ENCODE data around the gene TIMM17B. TPM values are rescaled to one million over a fixed set of nuclear protein-coding genes. Genes with fewer than 3 reads are reported as not detected.

TIMM17B gene
- total and polyA plus RNA-seq, 2 of the 8 experiments (the other 6 are each of a cell fraction or from before 2014, with no cell fraction given) = 77.8 to 246 TPM

GRCh38 chrX:48933757-48934156 lies 36.2 kb upstream of the TIMM17B start:
- no peak overlapping the region for H2BK5ac ChIP-seq (ENCODE audit: low read depth, low read length)
- peaks cover 0 to 27% of the 10 kb centered on the region in 2 experiments; a peak in 2 of 4 replicates for H3K79me2 ChIP-seq (ENCODE audit: control insufficient read depth in 1 of 2, insufficient read depth in 2 of 2, low read length in 2 of 2)
- no peak for TF ChIP-seq CHD2 (IDR thresholded peaks at IDR 0.05; ENCODE audit: low read length)
- no peak for TF ChIP-seq TCF12 (IDR thresholded peaks at IDR 0.05; ENCODE audit: low read depth, low read length)
- TF ChIP-seq ATF2 (IDR thresholded peaks at IDR 0.05; ENCODE audit: low read length) = no peak
- TF ChIP-seq POU5F1 (IDR thresholded peaks at IDR 0.05; ENCODE audit: low read depth, low read length) = no peak
- no peak for TF ChIP-seq SIN3A (conservative IDR thresholded peaks at IDR 0.05 in 1 of 2, IDR thresholded peaks at IDR 0.05 in 1 of 2; ENCODE audit: low read depth in 1 of 2, low read length in 2 of 2)
- TF ChIP-seq BRCA1 (IDR thresholded peaks at IDR 0.05; ENCODE audit: low read depth, low read length) = no peak
- no peak for TF ChIP-seq POLR2AphosphoS5 (IDR thresholded peaks at IDR 0.05; ENCODE audit: low read depth, low read length)
- no peak for TF ChIP-seq SRF (IDR thresholded peaks at IDR 0.05; ENCODE audit: low read depth, low read length)
- TF ChIP-seq CTCF (IDR thresholded peaks at IDR 0.05; ENCODE audit: control extremely low read depth in 1 of 3, insufficient read depth in 1 of 3, low read depth in 1 of 3, low read length in 3 of 3) = no peak
- TF ChIP-seq YY1 (IDR thresholded peaks at IDR 0.05; ENCODE audit: low read depth, low read length) = no peak
- peaks cover 0 to 33% (median 11%) of the 10 kb centered on the region in 4 experiments; a peak in 6 of 8 replicates for H3K36me3 ChIP-seq (ENCODE audit: control insufficient read depth in 2 of 4, insufficient read depth in 4 of 4, low read length in 3 of 4)
- ChIA-PET CTCF (ENCODE audit: partially characterized antibody) (no interaction called here), POLR2A (ENCODE audit: partially characterized antibody) (interaction anchor here (21.5 kb wide), 1 partner anchor 19 kb away, joined by 572 read pairs; the partner anchor contains the start of genes PIM2 and SLC35A2)
- H2BK15ac ChIP-seq (ENCODE audit: low read length) = no peak overlapping the region
- 83% methylated on average over 2 of the region's 2 CpGs; no CpG with 5 or more reads in 1 of the 2 experiments for WGBS, 2 experiments (ENCODE audit: extremely low coverage in 1 of 2, insufficient coverage in 1 of 2, insufficient read length in 1 of 2, insufficient replicate concordance in 2 of 2, low coverage in 1 of 2, low lambda C conversion rate in 2 of 2, missing lambda C conversion rate in 1 of 2)
- no peak for DNase-seq (ENCODE audit: low read depth in 1 of 2, low spot score in 2 of 2)
- H2AFZ ChIP-seq (ENCODE audit: low read length) = no peak overlapping the region
- no peak overlapping the region for H3K56ac ChIP-seq (replicated peaks; ENCODE audit: insufficient read length, low read depth, low read length)
- no peak overlapping the region for H3K9ac ChIP-seq (replicated peaks in 1 of 4; ENCODE audit: extremely low read depth in 1 of 4, low read depth in 3 of 4, low read length in 3 of 4)
- no peaks in the 10 kb centered on the region for H3K9me3 ChIP-seq (ENCODE audit: insufficient read depth in 2 of 2, low read depth in 1 of 2, low read length in 1 of 2)
- no peak overlapping the region for H4K91ac ChIP-seq (replicated peaks; ENCODE audit: insufficient read length, low read length)
- no peak overlapping the region for H2BK20ac ChIP-seq (ENCODE audit: low read length)
- no peak overlapping the region for H4K5ac ChIP-seq (ENCODE audit: insufficient read length, low read depth, low read length)
- no peak overlapping the region for H4K8ac ChIP-seq (ENCODE audit: extremely low read depth, insufficient read depth, low read length)
- H3K4ac ChIP-seq (replicated peaks; ENCODE audit: insufficient read length, low read depth, low read length) = no peak overlapping the region
- FAIRE-seq = no peak
- H2AK5ac ChIP-seq (ENCODE audit: low read depth, low read length) = no peak overlapping the region
- no peak overlapping the region for H2BK12ac ChIP-seq (ENCODE audit: low read depth, low read length)
- H2BK120ac ChIP-seq (replicated peaks; ENCODE audit: low read depth, low read length) = no peak overlapping the region
- no peak overlapping the region for H3K27ac ChIP-seq (ENCODE audit: low read depth, low read length)
- no peaks in the 10 kb centered on the region for H3K27me3 ChIP-seq (replicated peaks in 1 of 4; ENCODE audit: control insufficient read depth in 3 of 4, extremely low read depth in 1 of 4, insufficient read depth in 3 of 4, low read length in 3 of 4)
- H3K23ac ChIP-seq (ENCODE audit: insufficient read length) = no peak overlapping the region
- H4K20me1 ChIP-seq (replicated peaks in 1 of 2; ENCODE audit: control insufficient read depth in 1 of 2, insufficient read depth in 2 of 2, low read length in 2 of 2) = no peaks in the 10 kb centered on the region
- no peak overlapping the region for H3K4me3 ChIP-seq (ENCODE audit: extremely low read depth in 1 of 4, insufficient read depth in 2 of 4, low read depth in 3 of 4, low read length in 4 of 4)
- no peak overlapping the region for H3K14ac ChIP-seq (ENCODE audit: insufficient read length)
- no peak overlapping the region for H3K4me2 ChIP-seq (ENCODE audit: insufficient read depth in 1 of 2, low read depth in 2 of 2, low read length in 2 of 2)
- H3K18ac ChIP-seq (ENCODE audit: extremely low read depth, low read length) = no peak overlapping the region
- H3K79me1 ChIP-seq (ENCODE audit: low read depth, low read length) = no peaks in the 10 kb centered on the region
- H3K23me2 ChIP-seq (ENCODE audit: low read depth, low read length) = no peaks in the 10 kb centered on the region
- H3K4me1 ChIP-seq (replicated peaks in 1 of 4; ENCODE audit: control insufficient read depth in 3 of 4, insufficient read depth in 4 of 4, low read length in 3 of 4) = peaks cover 1 to 12% (median 4%) of the 10 kb centered on the region in 4 experiments; a peak in 6 of 7 replicates
